Aorta (tissue), 5 donors: ENCODE measurements around the gene AEN. TPM values are rescaled to one million over a fixed set of nuclear protein-coding genes. Genes with fewer than 3 reads are reported as not detected.

Experiments
- ATAC-seq: fragments of 200-7000 bp; cut with Tn5 transposase; one replicate; pipeline ENCODE4 v1.9.1; 2022; ENCODE audit warnings: moderate library complexity; ENCODE audit not compliant: low FRiP score
- DNase-seq, 2 donors: peaks; one replicate each; pipeline ENCODE4 v3.0.0-alpha.2; 2020
- H3K27ac ChIP-seq, 2 donors: one replicate each; pipeline ENCODE4 v1.5.1; 2013; ENCODE audit warnings: low read length in 2 of 2, mild to moderate bottlenecking in 2 of 2, moderate library complexity in 2 of 2, control low read depth in 1 of 2, inconsistent platforms in 1 of 2, low read depth in 1 of 2
- H3K27me3 ChIP-seq, 2 donors: one replicate each; pipeline ENCODE4 v1.6.1; 2013; ENCODE audit warnings: control low read depth in 1 of 2, low read length in 1 of 2, mild to moderate bottlenecking in 1 of 2, moderate library complexity in 1 of 2; ENCODE audit not compliant: insufficient read depth in 2 of 2, control insufficient read depth in 1 of 2
- H3K36me3 ChIP-seq, 2 donors: one replicate each; pipeline ENCODE4 v1.6.1; 2013; ENCODE audit warnings: control low read depth in 1 of 2, low read length in 1 of 2, mild to moderate bottlenecking in 1 of 2; ENCODE audit not compliant: insufficient read depth in 2 of 2, control insufficient read depth in 1 of 2
- H3K4me1 ChIP-seq, 2 donors: one replicate each; pipeline ENCODE4 v1.6.1; 2013; ENCODE audit warnings: low read length in 2 of 2, control low read depth in 1 of 2, mild to moderate bottlenecking in 1 of 2, moderate library complexity in 1 of 2; ENCODE audit not compliant: insufficient read depth in 2 of 2, control insufficient read depth in 1 of 2
- H3K4me3 ChIP-seq, 2 donors: one replicate each; pipeline ENCODE4 v1.5.1; 2013; ENCODE audit warnings: low read length in 2 of 2, control low read depth in 1 of 2, mild to moderate bottlenecking in 1 of 2
- H3K9me3 ChIP-seq: one replicate; pipeline ENCODE4 v1.6.1; 2013; ENCODE audit warnings: mild to moderate bottlenecking, low read length; ENCODE audit not compliant: control insufficient read depth
- WGBS, 2 donors: extraction: QIAGEN DNeasy Blood & Tissue Kit; methylation state at CpG; one replicate each; pipeline ENCODE4 v1.1.7; 2013; 5-methylcytosine and 5-hydroxymethylcytosine counted together
- intact Hi-C, 2 donors: fragments of 100-400 bp; cut with DNase I; formaldehyde crosslinking; loops; one replicate each; pipeline versions ENCODE4 v1.14.2 to v1.15.0; 2022
- polyA plus RNA-seq, 2 donors: library from polyadenylated mRNA; stranded (reverse); fragments of 200-250 nt; gene quantifications; one replicate each; pipeline ENCODE4 v1.2.3, GENCODE V29; 2013
- total RNA-seq, 2 donors: library from RNA; stranded (reverse); fragmentation: NEBNext Ultra II Directional; extraction: Animal tissue kit (Norgen Biotek cat#: 25700); gene quantifications; one replicate each; pipeline ENCODE4 v1.2.1, GENCODE V29; 2021
- donor health status: healthy with polysubstance abuse.
- donor health status: Bipolar disorder and iron deficiency.
- donor health status: DM: no; HTN: no; CAD: no.
- donor health status: DM: no; HTN: no; CAD: no.
- donor health status: DM: yes; HTN: yes; CAD: no.

The AEN gene
- total and polyA plus RNA-seq, 4 donors, result 7.1 to 22.3 (median 10.3) TPM

DNA sequence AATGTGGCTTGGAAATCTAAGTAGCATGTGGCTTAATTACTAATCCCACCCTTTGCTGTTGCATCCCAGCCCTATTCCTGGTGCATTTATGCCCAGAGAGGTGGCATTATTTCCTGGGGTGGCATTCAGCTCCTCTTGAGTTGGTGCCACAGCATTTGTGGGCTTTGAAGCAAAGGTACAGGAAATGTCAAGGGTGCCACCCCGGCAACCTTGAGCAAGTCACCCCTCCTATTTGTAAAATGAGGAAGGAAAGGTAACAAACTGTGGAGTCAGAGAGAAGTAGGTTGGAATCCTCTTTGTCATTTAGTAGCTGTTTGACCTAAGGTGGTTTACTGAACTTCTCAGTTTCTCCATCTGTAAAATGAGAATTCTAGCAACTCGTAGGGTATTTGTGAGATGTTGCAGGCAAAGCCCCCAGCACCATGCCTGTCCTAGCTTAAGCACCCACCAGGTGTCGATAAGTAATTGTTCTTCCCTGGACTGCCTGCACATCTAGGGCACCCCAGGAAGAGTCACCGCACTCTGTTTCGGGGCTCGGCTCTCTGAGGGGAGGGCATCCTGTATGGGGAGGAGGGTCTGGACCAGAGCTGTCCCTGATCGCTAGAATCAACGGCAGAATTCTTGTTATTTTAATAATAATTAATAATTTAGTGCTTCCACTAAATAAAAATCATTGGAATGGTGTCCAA lies 34.8 kb downstream of the AEN start:
- Histone ChIP-seq H3K4me3 (no peak overlapping the region), H3K36me3 (no peaks in the 10 kb centered on the region), H3K27me3 (no peaks in the 10 kb centered on the region), H3K9me3 (no peaks in the 10 kb centered on the region), H3K27ac (no peak overlapping the region), H3K4me1 (peaks cover 0 to 11% of the 10 kb centered on the region in 2 donors)
- 92 to 95% methylated on average over 8 of the region's 8 CpGs for WGBS, 2 donors
- no peak for DNase-seq
- intact Hi-C loops, result loop anchor here (5.0 kb wide), 1 partner anchor 91 kb away; no protein-coding TSS in a partner anchor
- ATAC-seq, result no peak

DNA sequence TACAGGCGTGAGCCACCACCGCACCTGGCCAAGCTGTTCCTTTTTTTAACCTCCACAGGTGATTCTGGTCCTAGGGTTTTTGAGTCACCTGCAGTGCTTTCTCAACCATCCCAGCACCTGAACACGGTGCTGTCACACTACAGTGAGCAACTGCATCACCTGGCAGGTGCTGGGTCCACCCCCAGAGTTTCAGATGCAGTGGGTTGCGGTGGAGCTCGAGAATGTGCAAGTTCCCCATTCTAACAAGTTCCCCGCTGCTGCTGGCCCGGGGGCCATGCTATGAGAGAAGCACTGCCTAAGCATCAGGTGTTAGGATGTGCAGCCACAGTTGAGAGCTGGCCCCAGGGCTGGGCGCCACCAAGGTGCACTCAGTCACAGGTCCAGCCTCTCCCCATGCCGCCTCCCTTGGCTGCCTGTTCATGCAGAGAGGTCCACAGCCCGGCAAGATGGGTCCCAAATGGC lies 35.7 kb downstream of the AEN start:
- Histone ChIP-seq H3K36me3 (no peaks in the 10 kb centered on the region), H3K9me3 (no peaks in the 10 kb centered on the region), H3K4me1 (peaks cover 0 to 13% of the 10 kb centered on the region in 2 donors), H3K27ac (no peak overlapping the region), H3K27me3 (no peaks in the 10 kb centered on the region), H3K4me3 (no peak overlapping the region)
- WGBS, 2 donors, result 85 to 87% methylated on average over 10 of the region's 10 CpGs
- ATAC-seq, result no peak
- intact Hi-C loops, result loop anchor here (1.0 to 5.0 kb wide), 2 partner anchors 91 to 178 kb away; no protein-coding TSS in a partner anchor
- no peak for DNase-seq

DNA sequence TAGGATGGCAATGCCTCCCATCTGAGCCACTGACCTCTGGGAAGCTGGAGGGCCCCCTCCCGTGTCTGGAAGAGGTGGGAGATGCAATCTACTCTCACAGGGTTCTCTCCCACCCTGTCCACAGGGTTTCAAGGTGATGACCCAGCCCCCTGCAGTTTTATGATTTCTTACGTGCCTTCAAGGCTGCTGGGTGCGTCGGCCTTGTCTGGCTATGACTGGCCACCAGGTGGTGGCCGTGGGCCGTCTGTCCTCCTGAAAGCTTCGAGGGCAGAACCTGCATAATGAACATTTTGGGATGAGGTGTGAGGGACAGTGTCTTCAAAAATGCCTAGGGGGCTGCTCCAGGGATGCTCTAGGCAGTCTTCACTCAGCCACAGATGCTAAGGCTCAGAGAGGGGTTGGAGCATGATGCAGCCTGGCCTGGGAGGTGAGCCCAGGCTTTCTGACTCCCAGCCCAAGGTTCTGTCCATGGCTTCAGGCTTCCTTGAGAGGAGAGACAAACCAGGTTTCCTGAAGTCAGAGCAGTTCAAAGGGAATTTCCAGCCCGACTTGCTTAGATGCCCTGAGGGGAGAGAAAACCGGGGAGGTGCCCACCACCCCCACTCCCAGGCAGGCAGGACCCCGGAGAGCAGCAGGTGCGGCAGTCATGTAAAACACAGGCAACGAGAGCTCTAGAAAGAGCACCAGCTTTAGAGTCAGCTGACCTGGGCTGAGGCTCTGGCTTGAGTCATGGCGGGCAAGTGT lies 36.4 kb downstream of the AEN start:
- Histone ChIP-seq H3K9me3 (no peaks in the 10 kb centered on the region), H3K4me1 (peaks cover 0 to 13% of the 10 kb centered on the region in 2 donors), H3K36me3 (no peaks in the 10 kb centered on the region), H3K27ac (no peak overlapping the region), H3K27me3 (no peaks in the 10 kb centered on the region), H3K4me3 (no peak overlapping the region)
- DNase-seq, result peak; percentile 65 to 88
- 34% methylated on average over 13 of the region's 13 CpGs for WGBS, 2 donors
- peak; percentile 69 for ATAC-seq
- intact Hi-C loops, result loop anchor here (1.0 to 5.0 kb wide), 2 partner anchors 90 to 177 kb away; no protein-coding TSS in a partner anchor

DNA sequence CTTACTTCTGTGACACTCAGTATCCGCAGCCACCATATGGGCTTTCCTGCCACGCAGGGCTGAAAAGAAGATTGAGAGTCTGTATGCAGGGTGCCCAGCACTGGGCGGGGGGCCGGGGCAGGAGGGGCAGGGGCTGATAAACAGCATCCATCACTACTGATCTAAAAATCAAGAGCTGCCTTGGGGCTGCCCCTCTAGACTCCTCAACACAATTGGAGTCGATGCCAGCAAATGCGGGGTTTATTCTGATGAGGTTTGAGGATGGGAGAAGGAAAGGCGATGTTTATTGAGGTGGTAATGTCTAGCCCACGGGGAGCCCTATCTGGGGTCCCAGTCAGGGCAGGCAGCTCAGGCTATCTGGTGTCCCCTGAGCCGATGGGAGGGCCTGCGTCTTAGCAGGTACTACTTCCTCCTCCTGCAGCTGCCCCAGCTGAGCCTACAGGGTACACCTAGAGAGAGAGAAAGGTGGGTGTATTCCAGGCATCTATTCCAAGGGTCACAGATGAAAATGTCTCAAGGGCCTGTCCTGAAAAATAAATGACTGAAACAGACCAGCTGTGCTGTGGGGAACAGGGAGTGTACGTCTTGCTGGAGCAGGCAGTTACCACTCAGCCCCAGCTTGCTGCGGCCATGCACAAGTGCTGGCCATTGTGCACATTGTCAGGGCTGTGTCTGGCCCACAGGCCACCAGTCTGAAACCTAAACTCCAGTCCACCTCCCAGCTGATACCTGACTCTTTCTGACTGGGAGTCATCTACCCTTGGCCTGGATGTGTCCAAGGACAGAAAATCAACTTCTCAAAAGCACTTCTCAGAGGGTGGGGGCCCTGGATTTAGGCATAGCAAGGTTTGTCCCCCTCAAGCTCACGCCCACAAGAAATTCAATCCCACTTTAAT lies 37.2 kb downstream of the AEN start:
- no peak overlapping the region for H3K4me3 ChIP-seq
- peaks cover 0 to 13% of the 10 kb centered on the region in 2 donors for H3K4me1 ChIP-seq
- no peak for DNase-seq
- H3K9me3 ChIP-seq, result no peaks in the 10 kb centered on the region
- intact Hi-C loops, result loop anchor here (5.0 kb wide), 1 partner anchor 89 kb away; no protein-coding TSS in a partner anchor
- no peak overlapping the region for H3K27ac ChIP-seq
- no peak for ATAC-seq
- no peaks in the 10 kb centered on the region for H3K27me3 ChIP-seq
- WGBS, 2 donors, result 87% methylated on average over 13 of the region's 13 CpGs
- H3K36me3 ChIP-seq, result no peaks in the 10 kb centered on the region

DNA sequence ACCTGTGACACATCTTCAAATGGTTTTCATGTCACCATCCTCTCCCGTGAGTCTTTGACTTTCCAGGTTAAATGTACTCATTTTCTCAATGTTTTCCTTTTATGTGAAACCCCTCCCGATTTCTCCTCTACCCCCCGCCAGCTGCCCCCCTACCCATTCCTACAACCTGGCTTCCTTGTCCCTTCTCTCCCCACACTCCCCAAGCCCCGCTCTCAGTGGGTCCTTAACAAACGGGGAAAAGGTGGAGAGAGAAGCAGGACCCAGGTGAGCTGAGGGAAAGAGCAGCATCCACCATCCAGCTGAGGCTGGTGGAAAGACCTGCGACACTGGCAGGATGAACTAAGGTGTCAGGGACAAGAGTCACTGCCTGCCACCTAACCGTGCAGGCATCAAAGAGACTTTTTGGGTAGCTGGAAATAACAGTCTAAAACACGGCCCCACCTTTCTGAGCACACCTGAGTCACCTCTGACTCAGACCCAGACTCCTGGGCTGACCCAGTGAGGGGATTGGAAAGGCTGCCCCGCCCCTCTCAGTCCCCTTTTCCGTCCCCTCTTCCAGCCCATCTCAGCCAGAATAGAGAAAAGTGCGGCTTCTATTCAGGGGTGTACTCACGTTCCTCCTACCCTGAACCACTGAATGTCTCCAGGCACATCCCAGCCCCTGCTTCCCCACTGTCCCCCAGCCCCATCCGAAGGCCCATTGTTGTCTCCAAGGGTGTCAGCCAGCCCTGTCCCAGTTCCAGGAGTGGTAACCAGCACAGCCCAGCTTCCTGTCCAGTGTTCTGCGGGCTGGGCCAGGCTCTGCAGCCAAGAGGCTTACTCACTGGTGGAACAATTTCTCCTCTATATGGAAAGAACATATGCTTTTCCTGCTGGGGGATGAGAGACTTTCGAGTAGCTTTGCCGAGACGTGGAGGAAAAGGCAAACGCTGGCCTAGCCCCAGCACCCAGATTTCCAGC lies 38.1 kb downstream of the AEN start:
- ATAC-seq, result peak; percentile 47
- Histone ChIP-seq H3K36me3 (no peaks in the 10 kb centered on the region), H3K4me1 (peaks cover 0 to 13% of the 10 kb centered on the region in 2 donors), H3K27ac (no peak overlapping the region), H3K4me3 (no peak overlapping the region), H3K9me3 (no peaks in the 10 kb centered on the region), H3K27me3 (no peaks in the 10 kb centered on the region)
- intact Hi-C loops, result loop anchor here (5.0 kb wide), 1 partner anchor 88 kb away; no protein-coding TSS in a partner anchor
- DNase-seq, result peak; percentile 70 to 86
- WGBS, 2 donors, result 48% methylated on average over 18 of the region's 18 CpGs

DNA sequence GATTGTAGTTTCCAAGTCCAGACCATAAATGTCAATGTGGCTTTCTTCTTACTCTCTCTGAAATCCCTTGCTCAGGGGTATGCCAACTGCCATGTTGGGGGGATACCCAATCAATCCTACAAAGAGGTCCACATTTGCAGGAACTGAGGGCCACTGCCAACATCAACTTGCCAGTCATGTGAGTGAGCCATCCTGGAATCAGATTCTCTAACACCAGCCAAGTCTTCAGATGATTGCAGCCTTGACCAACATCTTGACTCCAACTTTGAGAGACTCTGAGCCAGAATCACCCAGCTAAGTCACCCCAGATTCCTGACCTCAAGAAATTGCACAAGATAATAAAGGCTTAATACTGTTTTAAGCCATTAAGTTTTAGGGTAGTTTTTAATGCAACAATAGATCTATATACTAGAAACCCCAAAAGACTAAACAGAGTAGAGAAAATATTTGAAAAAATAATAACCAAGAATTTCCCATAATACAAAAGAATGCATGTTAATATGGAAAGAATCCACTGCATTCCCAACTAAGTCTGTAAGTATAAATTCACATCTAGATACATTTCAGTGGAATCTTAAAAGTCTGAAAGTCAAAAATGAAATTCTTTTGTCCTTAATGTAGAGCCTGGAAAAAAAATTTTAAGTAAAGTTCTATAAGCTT lies 40.0 kb downstream of the AEN start:
- Histone ChIP-seq H3K27me3 (no peaks in the 10 kb centered on the region), H3K36me3 (no peaks in the 10 kb centered on the region)
- ATAC-seq, result no peak

DNA sequence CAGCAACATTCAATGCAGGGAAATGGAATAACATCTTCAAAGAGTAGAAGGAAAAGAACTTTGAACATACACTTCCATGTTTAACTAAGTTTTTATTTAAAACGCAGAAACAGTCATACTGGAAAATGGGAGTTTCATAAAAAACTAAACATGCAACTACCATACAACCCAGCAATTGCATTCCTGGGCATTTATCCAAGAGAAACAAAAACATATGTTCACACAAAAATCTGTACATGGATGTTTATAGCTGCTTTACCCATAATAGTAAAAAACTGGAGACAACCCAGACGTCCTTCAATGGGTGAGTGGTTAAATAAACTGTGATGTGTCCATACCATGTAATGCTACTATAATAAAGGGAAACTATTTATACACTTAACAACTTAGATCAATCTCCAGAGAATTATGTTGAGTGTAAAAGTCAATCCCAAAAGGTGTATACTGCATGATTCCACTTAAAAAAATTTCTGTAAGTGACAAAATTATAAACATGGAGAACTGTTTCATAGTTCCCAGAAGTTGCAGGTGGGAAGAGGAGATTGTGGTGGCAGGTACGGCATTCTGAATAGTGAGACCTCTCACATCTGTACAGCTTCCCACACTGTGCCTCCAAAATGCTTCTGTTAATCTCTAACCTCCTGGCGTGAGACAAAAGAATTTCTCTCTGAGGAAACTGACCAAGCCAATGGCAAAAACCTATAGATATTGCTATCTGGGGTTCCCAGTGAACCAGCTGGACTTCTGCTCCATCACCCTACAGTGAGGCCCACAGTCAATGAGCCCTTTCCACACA lies 40.8 kb downstream of the AEN start:
- intact Hi-C loops, result loop anchor here (1.0 to 5.0 kb wide), 2 partner anchors 43 to 45 kb away; no protein-coding TSS in a partner anchor

More for the DNA sequence above, 40.0 kb downstream of the AEN start:
- DNase-seq, result peak in 1 of 2 donors; percentile 71
- intact Hi-C loops, result loop anchor here (1.0 to 5.0 kb wide), 2 partner anchors 44 to 46 kb away; no protein-coding TSS in a partner anchor
- Histone ChIP-seq H3K9me3 (no peaks in the 10 kb centered on the region), H3K4me1 (peaks cover 0 to 13% of the 10 kb centered on the region in 2 donors), H3K4me3 (no peak overlapping the region), H3K27ac (peak overlapping the region in 1 of 2 donors; percentile 20)

More for the DNA sequence above, 40.8 kb downstream of the AEN start:
- H3K36me3 ChIP-seq, result no peaks in the 10 kb centered on the region
- ATAC-seq (no peak), DNase-seq (peak in 1 of 2 donors; percentile 6)
- 65 to 71% methylated on average over 4 of the region's 4 CpGs for WGBS, 2 donors
- peaks cover 0 to 13% of the 10 kb centered on the region in 2 donors for H3K4me1 ChIP-seq
- no peaks in the 10 kb centered on the region for H3K27me3 ChIP-seq
- no peak overlapping the region for H3K27ac ChIP-seq
- H3K4me3 ChIP-seq, result no peak overlapping the region
- H3K9me3 ChIP-seq, result no peaks in the 10 kb centered on the region
